GM11168 (cell line): ENCODE measurements around the gene AK1.
"Not testable (repeated sequence)": the region's sequence is repeated elsewhere in the genome, so short reads cannot be mapped to it uniquely, and the experiment has no call there.

Source experiments
- in situ Hi-C: fragments of 300-500 bp; cut with MboI; formaldehyde crosslinking; loops from one replicate; pipeline ENCODE4 v1.12.0; 2022; ENCODE audit warnings: low sequenced_read_pairs; ENCODE audit not compliant: unreplicated experiment

The AK1 gene

DNA sequence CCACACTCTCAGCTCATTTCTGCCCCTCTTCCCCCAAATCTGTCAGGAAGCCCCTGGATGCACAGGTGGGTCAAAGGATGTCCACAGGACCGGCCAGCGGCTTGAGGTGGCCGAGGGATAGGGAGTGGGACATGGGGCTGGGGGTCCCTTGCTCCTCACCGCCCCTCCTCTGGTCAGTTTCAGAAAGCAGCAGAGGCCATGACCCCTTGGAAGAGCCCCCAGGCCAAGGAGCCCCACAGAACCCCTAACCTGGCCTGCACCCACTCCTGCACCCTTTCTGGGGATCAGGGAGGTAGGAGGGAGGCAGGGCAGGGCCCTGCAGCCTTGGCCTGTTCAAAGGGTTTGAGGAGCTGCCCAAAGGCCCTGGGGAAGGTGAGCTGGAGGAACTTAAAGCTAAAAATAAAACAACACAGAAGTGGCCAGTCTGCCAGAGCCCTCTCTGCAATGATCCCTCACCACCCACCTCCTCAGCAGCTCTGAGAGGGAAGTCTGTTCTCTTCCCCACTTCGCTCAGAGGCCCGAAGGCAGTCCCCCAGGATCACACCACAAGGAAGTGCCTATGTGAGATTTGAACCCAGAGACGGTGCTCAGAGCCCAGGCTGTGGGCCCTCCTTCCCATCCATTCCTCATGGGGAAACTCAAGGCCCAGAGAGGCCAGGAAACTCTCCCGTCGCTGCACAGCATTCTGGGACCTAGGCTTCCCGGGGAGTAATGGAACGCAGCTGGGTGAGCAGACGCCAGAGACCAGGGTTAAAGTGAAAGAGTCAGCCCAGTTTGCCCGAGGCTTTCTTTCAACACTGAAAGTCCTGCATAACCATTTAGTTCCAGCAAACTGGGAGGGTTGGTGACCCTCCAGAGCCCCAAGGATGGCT, 23.9 kb downstream of the AK1 start:
- in situ Hi-C loops, result no loop called here

DNA sequence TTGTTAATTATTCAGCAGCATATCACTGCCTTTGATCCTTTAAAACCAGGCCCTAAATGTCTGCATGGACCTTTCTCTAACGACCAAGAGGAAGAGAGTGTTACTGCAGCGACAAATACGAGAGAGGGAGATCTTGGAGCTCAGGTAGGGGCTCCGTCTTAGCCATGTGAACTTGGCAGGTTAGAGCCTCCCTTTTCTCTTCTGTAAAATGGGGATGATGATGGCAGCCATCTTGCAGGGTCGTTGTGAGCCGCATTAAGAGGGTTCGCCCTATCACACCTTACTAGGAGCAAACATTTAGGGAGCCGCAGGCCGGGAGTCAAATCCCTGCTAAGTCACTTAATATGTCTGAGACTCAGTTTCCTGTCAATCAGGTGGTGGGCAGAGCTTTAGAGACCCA, 24.6 kb downstream of the AK1 start:
- in situ Hi-C loops, result no loop called here

DNA sequence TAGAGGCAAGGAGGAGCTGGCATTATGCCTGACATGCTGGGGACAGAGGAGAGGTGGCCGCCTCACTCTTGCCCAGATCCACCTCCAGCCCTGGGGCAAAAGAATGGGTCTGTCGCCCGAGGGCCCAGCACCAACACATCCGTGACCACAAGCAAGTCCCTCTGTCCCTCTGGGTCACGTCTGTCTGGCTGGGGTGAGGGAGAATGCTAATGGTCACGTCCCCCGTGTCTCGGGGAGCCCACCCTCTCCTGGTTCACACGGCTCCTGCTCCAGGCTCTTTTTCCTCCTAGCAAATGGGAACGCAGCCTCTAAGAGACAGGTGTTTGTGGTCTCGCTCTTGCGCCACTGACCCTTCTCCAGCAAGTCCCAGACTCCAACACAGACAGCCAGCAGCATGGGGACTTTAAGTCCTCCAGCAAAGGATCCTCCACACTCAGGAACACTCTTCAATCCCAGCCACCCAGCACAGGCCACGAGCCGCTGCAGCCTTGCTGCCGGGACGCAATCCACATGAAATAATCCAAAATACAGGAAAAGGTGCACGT, 27.1 kb downstream of the AK1 start:
- in situ Hi-C loops, result no loop called here

DNA sequence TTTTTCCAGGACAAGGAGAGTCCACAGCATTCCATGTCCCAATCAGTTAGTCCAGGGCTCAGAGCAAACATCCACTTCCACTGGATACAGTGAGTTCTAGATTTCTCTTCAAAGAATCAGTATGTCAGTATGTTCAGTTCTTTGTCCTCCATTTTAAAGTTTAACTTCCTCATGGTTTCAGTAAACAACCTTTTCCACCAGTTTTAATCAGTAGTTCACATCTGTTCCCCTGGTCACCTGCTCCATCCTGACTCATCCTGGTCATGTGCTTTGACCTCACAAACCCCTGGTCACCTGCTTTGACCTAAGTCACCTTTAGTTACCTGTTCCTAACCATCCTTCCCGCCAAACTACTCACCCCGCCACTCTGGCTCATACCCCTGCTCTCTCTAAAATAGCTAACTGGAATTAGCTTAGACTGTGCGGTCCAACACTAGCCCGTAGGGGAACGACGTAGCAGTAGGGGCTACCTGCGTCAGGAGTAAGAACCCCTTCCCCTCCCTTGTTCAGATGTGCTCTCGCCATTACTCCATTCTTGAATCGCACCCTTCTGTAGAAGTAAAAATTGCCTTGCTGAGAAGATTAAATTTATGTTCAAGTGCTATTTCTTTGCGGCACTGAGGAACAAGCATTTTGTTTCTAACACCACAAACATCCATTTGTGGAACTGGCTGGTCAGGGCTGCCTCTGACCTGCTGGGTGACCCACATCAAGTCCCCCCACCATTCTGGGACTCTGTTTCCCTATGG, 28.5 kb downstream of the AK1 start:
- in situ Hi-C loops, result no loop called here

DNA sequence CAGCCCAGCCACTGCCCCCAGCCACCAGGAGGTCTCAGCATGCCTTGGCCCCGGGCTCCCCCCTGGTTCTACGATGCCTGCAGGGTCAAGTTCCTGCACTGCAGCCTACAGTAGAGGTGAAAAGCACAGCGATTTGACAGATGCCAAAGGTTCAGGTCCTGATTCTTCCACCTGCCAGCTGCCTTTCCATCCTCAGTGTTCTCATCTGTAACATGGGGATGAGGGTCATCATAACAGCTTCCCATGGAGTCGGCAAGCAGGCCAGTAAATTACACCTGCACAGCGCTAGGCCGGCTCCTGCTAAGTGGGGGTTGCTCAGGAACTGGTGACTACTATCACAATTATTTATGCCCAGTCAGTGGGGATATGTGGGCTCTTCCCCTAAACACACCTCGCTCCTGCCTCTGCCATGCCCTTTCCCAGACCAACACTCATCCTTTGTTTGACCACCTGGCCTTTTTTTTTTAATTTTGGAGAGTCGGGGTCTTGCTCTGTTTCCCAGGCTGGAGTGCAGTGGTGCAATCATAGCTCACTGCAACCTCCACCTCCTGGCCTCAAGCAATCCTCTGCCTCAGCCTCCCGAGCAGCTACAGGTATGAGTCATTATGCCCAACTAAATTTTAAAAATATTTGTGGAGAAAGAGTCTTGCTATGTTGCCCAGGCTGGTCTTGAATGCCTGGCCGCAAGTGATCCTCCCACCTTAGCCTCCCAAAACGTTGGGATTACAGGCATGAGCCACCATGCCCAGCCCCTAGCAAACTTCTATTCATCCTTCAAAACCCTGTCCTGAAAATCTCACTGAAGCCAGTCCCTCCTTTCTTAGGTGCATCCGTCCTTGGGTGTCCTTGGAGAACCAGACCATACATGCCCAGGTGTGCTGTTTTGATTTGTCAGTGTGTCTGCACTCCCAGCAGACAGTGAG, 29.4 kb downstream of the AK1 start:
- in situ Hi-C loops, result no loop called here

DNA sequence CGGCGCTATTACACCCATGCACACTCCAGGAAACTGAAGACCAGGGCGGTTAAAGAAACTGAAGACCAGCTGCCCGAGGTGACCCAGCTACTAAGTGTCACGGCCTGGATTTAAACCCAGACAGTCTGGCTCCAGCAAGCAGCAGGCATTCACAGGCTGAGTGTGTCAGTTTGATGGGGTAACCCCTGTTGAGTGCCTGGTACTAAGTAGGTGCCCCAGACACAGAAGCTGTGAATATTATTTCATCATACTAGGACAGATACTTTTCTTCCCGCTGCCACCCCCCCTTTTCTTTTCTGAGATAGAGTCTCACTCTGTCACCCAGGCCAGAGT, 30.3 kb downstream of the AK1 start:
- in situ Hi-C loops, result no loop called here

DNA sequence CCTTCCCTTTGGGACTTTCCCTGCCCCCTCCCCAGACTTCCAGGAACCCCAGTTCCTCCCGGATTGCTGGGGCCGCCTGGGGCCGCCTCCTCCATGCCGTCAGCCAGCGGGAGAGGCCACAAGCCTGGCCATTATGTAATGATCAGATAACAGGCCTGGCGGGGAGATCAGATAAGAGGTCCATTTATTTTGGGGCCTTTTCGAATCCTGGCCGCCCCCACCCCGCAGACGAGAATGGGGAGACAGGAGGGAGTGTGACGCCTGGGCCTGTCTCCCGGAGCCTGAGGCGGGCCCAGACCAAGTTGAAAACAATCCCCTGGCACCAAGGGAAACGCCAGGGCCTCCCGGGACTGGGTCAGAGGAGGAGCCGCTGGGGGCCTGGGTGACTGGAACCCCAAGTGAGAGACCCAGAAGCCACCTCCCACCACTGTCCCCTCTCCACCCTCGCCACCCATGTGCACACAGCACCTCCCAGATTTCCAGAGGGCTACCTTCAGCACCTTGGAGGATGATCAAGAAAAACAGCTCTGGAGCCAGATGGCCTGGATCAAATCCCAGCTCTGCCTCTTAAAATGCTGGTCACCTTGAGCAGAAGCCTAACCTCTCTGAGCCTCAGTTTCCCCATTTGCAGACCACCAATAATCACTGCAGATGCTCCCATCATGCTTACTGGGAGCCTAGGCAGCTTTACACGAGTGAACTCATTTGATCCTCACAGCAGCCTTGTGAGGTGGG, 30.9 kb downstream of the AK1 start:
- in situ Hi-C loops, result no loop called here

DNA sequence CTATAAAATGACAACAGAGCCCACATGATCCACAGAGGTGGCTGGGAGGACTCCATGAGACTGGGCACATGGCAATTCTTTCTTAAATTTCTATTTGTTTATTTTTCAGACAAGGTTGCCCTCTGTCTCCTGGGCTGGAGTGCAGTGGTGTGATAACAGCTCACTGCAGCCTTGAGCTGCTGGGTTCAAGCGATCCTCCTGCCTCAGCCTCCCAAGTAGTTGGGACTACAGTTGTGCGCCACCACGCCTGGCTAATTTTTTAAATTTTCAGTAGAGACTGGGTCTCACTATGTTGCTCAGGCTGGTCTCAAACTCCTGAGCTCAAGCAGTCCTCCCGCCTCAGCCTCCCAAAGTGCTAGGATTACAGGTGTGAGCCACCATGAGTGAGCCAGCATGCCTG, 31.9 kb downstream of the AK1 start:
- in situ Hi-C loops, result not testable (repeated sequence)

DNA sequence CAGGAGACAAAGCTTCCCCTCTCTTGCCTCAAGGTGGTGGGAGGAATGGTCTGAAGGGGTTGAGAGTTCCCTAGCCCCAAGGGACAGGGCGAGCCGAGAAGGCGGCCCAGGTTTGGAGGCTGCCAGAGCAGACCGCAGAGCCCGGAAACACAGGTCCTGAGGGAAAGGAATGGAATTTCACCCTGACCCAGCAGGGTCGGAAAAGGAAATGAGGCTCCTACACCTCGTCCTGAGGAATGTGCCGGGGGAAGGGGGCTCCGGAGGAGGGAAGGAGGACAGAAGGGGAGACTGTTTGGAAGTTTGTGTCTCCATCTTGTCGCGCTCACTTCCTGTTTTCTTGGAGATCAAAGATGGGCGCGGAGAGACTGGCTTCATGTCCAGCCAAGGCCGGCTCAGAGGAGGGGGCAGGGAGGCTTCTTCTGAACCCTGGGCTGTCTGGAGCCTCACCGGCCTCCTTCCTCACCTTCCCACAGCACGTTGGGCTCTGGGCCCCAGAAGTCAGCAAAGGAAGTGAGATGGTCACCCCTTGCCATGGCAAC, 32.6 kb downstream of the AK1 start:
- in situ Hi-C loops, result no loop called here

DNA sequence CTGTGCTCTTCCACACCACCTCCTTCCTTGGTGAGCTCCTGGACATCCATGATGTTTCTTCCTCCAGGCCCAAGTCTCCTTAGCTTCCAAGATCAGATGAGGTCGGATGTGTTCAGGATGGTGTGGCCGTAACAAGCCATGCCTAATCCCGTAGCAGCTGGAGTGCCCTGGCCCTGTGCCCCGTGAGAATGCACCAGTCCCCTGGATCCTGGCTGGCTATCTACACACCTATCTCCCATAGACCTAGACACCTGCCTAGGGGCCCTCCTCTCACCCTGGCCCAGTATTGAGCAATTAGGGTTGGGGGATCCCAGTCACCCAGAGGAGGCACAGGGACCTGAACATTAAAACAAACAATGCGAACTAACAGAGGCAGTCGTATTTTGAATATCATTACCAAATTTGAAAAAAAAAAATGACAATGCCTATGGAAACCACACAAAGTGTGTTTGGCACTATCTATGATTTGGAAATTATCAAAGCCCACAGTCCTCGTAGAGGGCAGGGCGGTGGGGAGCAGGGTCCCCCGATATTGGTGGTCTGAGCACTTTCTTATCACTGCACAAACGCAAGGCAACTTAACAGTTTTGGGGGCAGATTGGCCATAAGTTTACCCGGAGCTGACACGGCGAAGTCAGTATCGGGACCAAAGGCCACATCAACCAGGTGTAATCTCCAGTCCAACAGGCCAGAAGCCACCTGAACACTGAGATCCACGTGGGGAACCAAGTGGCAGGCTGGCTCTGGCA, 36.2 kb downstream of the AK1 start:
- in situ Hi-C loops, result no loop called here

DNA sequence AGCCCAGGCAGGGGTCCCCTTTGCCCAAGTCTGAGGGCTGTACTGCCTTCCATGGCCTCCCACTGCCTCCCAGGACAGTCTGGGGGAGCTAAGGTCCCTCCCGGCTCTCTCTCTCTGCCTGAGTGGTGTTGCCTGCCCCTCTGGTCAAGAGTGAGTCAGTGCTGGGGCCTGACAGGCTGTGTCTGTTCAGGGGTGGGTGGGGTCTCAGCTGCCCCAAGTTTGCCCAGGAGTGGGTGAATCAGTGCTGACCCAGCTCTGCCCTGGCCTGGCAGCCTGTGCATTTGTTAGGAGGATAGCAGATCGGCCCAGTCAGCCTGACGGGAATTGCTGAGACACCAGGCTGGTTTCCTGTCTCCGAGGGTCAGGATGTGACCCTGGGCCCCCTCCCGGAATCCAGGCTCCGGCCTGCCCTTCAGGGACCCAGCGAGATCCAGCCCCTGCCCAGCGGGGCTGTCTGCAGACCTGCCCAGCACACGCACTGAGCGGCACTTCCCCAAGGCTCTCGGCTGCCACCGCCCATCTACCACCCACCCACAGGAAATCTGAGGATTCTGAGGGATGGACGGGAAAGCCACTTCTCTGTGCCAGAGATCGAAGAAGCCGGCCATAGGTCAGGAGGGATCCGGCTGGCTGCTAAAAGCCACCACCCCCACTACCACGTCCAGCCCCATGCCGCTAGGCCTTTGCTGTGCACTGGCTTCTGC, 38.9 kb downstream of the AK1 start:
- in situ Hi-C loops, result no loop called here

DNA sequence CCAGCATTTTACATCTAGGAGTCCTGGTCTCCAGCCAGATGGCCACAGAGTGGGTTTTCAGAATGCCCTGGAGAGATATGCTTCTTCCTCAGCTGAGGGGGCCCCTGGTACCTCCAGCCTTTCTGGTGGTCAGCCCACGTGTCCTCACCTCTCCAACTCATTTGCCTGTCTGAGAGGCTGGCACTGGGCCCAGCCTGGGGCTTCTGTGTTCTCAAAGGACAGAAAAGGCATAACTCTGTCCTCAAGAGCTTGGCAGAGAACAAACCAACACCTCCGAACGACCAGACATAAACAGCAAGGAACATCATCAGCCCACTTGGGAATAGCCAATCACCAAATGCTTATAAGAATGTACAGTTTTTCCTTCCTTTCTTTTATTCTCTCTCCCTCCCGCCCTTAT, 40.1 kb downstream of the AK1 start:
- in situ Hi-C loops, result no loop called here

DNA sequence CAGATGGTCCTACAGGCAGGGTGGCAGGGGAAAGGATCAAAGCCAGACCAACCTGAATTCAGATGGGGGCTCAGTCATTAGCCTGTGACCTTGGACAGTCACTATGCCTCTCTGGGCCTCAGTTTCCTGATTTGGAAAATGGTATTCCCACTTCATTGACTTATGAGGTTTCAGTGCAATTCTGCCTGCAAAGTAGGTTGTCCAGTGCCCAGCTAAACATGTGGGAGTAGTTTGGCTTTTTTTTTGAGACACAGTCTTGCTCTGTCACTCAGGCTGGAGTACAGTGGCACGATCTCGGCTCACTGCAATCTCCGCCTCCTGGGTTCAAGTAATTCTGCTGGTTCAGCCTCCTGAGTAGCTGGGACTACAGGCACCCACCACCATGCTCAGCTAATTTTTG, 40.9 kb downstream of the AK1 start:
- in situ Hi-C loops, result not testable (repeated sequence)

DNA sequence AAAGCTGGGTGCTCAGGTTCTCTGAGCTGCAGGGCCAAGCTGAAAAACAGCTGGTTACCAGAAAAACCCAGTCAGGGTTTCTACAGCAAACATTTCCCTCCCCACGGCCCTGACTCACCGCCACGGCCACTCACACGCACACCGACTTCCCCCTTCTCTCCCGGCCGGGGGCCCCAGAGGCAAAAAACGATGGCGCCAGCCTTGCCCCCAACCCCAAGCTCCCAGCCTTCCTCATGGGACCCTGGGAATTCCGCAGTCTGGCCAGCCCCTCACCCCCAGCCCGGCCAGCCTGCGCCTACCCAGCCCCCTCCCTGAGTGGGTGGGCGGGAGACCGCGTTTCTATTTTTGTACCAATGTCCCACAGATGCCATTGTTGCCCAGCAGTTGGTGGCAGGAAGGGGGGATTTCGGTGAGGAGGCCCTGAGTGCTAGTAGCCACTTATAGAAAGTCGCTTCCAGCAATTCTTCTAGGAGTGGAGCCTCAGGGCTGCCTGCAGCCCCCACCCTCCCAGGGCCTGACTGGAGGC, 41.4 kb downstream of the AK1 start:
- in situ Hi-C loops, result no loop called here

DNA sequence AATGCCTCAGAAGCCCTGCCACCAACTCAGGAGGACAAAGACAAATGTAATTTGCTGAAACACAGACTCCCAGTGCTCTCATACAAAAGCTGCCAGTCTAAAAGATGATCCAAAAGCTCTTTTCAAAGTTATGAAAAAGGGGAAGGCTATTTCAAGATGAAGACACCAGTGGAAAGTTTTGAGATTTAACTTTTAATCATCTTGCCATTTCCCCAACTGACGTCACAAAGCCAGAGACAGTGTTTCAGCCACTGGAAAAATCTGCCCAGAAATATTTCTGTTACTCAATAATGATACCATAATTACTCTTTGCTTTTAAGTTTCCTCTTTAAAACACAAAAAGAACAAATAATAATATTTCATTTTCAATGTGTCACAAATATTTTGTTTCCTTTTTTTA, 43.9 kb downstream of the AK1 start:
- in situ Hi-C loops, result no loop called here

DNA sequence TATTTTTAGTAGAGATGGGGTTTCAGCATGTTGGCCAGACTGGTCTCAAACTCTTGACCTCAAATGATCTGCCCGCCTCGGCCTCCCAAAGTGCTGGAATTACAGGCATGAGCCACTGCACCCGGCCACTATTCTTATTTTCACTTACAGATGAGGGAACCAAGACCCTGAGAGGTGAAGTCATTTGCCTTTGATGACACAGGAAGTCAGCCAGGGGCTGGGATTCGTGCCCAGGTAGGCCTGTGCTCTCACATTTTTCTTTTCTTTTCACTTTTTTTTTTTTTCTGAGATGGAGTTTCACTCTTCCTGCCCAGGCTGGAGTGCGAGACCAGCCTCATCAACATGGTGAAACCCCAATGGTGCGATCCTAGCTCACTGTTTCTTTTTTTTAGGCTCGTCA, 45.2 kb downstream of the AK1 start:
- in situ Hi-C loops, result no loop called here

DNA sequence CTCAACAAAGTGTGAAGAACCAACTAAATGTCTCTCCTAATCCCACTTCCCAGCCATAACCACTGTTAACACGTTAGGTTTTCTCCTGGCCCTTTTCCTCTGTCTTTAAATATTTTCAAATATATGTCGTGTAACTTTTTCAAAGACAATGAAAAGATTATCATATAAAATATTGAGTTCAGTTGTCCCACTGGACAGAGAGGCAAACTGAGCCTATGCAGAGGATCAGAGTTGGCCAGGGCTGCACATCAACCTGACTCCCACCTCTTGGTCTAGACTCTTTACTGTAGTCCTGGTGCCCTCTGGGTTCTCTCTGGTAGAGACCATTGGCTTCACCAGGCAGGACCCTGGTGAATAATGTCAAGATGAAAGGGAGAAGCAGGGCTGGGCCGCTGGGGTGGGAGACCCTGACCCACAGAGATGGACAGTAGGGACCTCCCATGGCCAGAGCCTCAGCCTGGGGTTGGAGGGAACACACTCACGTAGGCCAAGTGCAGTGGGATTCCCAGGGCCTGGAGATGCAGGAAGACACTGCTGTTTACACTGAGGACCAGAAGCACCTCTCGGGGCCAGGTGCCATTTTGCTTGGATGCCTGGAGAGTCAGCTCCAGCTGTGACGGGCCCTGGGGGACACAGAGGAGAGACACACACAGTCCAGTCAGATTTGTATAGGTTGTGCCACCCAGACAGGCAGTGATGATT, 48.1 kb downstream of the AK1 start:
- in situ Hi-C loops, result no loop called here
